Measurements from ENCODE around the gene MKKS. TPM values are rescaled to one million over a fixed set of nuclear protein-coding genes. Genes with fewer than 3 reads are reported as not detected.

The MKKS gene
- total RNA-seq, 4 donors from 2014 or later: 15.9 to 22.4 (median 17.7) TPM

DNA sequence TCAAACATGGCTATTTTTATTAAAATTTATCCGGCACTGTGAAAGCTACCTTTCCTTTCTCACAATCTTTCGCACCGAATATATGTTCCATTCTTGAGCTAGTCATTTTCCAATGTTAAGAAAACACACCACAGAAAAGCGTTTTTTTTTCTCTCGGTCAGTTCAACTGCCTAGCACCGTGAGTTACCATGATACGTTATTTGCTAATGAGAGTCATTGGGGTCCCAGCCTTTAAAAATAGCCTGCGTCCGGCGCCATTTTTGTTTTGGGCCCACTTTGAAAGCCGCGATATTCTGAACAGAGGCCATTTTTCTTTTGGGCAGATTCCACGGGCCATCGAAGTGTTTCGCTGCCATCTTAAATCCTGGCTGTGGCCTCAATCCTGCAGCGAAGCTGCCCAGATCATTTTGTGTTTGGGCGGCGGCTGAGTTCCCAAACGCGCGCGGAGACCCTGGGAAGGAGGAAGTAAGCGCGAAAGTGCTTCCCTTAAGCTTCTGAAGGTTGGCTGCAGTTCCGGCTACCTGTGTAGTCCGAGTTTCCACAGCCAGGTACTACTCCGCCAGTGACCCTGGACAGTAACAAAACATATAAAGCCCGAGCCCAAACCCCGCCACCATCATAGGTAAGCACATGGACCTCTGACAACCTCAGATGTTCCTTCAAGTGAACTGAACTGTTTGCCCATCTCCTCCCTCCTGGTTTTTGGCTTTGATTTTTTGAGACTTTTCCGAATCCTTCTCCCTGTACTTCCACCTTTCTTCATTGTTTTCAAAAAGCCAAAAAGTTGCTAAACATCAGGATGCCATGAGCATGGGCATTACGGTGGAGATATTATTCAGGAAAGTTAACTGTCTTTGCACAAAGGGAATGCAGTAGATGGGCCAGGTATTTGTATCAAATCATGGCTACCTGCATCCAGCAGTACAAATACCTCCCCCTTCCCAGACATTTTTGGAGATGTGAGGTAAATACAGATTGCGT is 1.1 kb upstream of the MKKS start, which contains the start of gene SLX4IP:
TSS of gene SLX4IP (plus strand) at position 474 of the 981 bp plus-strand sequence. CDS start 22,900 bp downstream, outside the sequence.
- ATAC-seq: peak; percentile 84
- peaks cover 0 to 42% (median 15%) of the 10 kb centered on the region in 3 donors for H3K4me1 ChIP-seq
- 2% methylated on average over 20 to 22 of the region's 32 CpGs for WGBS, 2 donors (ENCODE audit: low coverage in 1 of 2)
- no peaks in the 10 kb centered on the region for H3K9me3 ChIP-seq
- H3K27me3 ChIP-seq: no peaks in the 10 kb centered on the region
- TF ChIP-seq EP300 (IDR thresholded peaks at IDR 0.05): no peak
- peak; percentile 60 for TF ChIP-seq POLR2AphosphoS5 (IDR thresholded peaks at IDR 0.05)
- TF ChIP-seq, protein P1, sequence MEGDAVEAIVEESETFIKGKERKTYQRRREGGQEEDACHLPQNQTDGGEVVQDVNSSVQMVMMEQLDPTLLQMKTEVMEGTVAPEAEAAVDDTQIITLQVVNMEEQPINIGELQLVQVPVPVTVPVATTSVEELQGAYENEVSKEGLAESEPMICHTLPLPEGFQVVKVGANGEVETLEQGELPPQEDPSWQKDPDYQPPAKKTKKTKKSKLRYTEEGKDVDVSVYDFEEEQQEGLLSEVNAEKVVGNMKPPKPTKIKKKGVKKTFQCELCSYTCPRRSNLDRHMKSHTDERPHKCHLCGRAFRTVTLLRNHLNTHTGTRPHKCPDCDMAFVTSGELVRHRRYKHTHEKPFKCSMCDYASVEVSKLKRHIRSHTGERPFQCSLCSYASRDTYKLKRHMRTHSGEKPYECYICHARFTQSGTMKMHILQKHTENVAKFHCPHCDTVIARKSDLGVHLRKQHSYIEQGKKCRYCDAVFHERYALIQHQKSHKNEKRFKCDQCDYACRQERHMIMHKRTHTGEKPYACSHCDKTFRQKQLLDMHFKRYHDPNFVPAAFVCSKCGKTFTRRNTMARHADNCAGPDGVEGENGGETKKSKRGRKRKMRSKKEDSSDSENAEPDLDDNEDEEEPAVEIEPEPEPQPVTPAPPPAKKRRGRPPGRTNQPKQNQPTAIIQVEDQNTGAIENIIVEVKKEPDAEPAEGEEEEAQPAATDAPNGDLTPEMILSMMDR (IDR thresholded peaks at IDR 0.05): no peak
- TF ChIP-seq POLR2A (IDR thresholded peaks at IDR 0.05): no peak
- H3K36me3 ChIP-seq: no peaks in the 10 kb centered on the region
- peak within 1 kb of the TSS; percentile 47 to 93 (median 88) for H3K27ac ChIP-seq
- peak within 1 kb of the TSS; percentile 59 to 84 for H3K4me3 ChIP-seq

DNA sequence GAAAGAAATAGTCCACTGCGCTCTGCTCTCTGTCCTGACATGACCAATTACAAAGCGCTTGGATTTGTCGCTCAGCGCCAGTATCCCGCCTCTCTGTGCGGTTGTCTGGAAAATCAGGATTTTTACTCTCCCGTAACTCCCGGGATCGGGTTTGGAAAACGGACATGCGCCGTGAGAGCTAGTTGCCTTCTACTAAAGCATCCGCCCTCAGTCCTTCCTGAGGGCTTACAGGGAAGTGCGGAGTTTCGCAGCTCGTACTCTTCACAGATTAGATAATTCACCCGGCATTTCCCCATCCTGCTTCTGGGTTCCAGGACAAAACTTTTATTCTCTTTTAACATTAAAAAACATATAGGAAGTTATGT is 427 bp upstream of the MKKS start:
- TF ChIP-seq POLR2A (IDR thresholded peaks at IDR 0.05) (peak; percentile 92 to 93), POLR2AphosphoS5 (IDR thresholded peaks at IDR 0.05) (peak; percentile 99)
- TF ChIP-seq, protein P1 (IDR thresholded peaks at IDR 0.05): no peak
- peak; percentile 93 for ATAC-seq
- Histone ChIP-seq H3K36me3 (no peaks in the 10 kb centered on the region), H3K9me3 (no peaks in the 10 kb centered on the region), H3K4me1 (peaks cover 0 to 48% (median 15%) of the 10 kb centered on the region in 3 donors), H3K27me3 (no peaks in the 10 kb centered on the region), H3K4me3 (peak overlapping the region; percentile 59 to 84), H3K27ac (peak overlapping the region; percentile 47 to 93 (median 88))
- WGBS, 2 donors (ENCODE audit: low coverage in 1 of 2): 0 to 1% methylated on average over 12 to 17 of the region's 17 CpGs

DNA sequence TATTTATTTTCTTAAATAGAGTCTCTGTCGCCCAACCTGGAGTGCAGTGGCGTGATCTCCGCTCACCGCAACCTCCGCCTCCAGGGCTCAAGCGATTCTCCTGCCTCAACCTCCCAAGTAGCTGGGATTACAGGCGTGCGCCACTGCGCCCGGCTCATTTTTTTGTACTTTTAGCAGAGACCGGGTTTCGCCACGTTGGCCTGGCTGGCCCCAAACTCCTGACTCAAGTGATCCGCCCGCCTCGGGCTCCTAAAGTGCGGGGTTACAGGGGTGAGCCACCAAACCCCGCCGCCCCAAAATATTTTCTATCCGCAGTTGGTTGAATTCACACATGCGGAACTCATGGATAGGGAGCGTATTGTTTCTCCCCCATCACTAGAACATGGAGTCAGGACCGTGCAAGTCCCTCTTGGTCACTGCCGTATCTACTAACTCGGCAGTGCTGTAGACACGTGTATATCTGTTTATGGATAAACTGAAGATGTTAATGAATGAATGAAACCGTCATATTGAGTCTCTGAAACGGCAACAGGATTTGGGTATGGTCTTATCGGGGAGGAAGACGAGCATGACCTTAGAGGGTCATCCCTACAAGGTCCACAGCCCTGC is 904 bp downstream of the MKKS start:
- H3K4me3 ChIP-seq: peak overlapping the region; percentile 59 to 84
- peaks cover 0 to 59% (median 15%) of the 10 kb centered on the region in 3 donors for H3K4me1 ChIP-seq
- no peak for TF ChIP-seq POLR2A (IDR thresholded peaks at IDR 0.05)
- TF ChIP-seq, protein P1 (IDR thresholded peaks at IDR 0.05): no peak
- TF ChIP-seq POLR2AphosphoS5 (IDR thresholded peaks at IDR 0.05): no peak
- no peak for TF ChIP-seq EP300 (IDR thresholded peaks at IDR 0.05)
- no peaks in the 10 kb centered on the region for H3K9me3 ChIP-seq
- H3K27ac ChIP-seq: peak overlapping the region in 3 of 4 donors; percentile 86 to 93 (median 90)
- no peaks in the 10 kb centered on the region for H3K27me3 ChIP-seq
- 48 to 57% methylated on average over 25 to 28 of the region's 30 CpGs for WGBS, 2 donors (ENCODE audit: low coverage in 1 of 2)
- ATAC-seq: no peak
- H3K36me3 ChIP-seq: no peaks in the 10 kb centered on the region

DNA sequence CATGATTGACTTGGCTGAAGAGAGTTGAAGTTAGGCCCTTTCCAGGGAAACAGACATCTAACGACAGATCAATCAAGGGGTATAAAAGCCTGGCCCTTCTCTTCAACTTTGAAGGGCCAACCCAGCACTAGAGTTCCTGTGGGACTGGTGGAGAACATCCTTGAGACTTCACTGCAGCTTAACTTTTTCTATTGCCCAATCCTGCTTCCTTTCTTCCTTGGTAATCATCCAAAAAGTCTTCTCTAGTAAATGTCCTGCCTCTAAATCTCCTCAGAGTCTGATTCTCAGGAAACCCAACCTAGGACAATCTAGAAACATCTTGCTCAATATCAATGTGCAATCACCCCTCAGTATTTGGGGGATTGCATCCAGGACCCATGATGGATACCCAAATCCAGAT is 1.9 kb downstream of the MKKS start:
- H3K27me3 ChIP-seq: no peaks in the 10 kb centered on the region
- H3K27ac ChIP-seq: no peak overlapping the region
- ATAC-seq: no peak
- TF ChIP-seq EP300 (IDR thresholded peaks at IDR 0.05) (no peak), POLR2A (IDR thresholded peaks at IDR 0.05) (no peak), POLR2AphosphoS5 (IDR thresholded peaks at IDR 0.05) (no peak)
- TF ChIP-seq, protein P1 (IDR thresholded peaks at IDR 0.05): no peak
- no peaks in the 10 kb centered on the region for H3K9me3 ChIP-seq
- peaks cover 0 to 69% (median 15%) of the 10 kb centered on the region in 3 donors for H3K4me1 ChIP-seq
- no CpG with 5 or more reads among the region's 1 CpG for whole genome bisulfite sequencing, 2 donors (ENCODE audit: low coverage in 1 of 2)
- H3K36me3 ChIP-seq: no peaks in the 10 kb centered on the region
- no peak overlapping the region for H3K4me3 ChIP-seq
